ENCODE results near the gene CCL7. TPM values are rescaled to one million over a fixed set of nuclear protein-coding genes. Genes with fewer than 3 reads are reported as not detected.
A peak's percentile ranks its signal among the peaks of the same experiment; 100 is the strongest.

The CCL7 gene
- total RNA-seq, 4 donors from 2014 or later: not detected

GRCh38 chr17:34230342-34230741 lies 39.7 kb upstream of the CCL7 start:
- no peak for TF ChIP-seq POLR2A (IDR thresholded peaks at IDR 0.05)
- Histone ChIP-seq H3K36me3 (no peaks in the 10 kb centered on the region), H3K4me1 (peaks cover 7 to 22% (median 18%) of the 10 kb centered on the region in 4 donors), H3K27ac (no peak overlapping the region), H3K4me3 (no peak overlapping the region), H3K9me3 (peaks cover 0 to 3% (median 1%) of the 10 kb centered on the region in 4 donors), H3K27me3 (no peaks in the 10 kb centered on the region)
- WGBS, 2 donors: 41 to 81% methylated on average over 1 of the region's 1 CpG
- no peak for DNase-seq (ENCODE audit: low spot score in 2 of 2)

GRCh38 chr17:34234616-34235015 lies 35.4 kb upstream of the CCL7 start:
- Histone ChIP-seq H3K27me3 (no peaks in the 10 kb centered on the region), H3K36me3 (no peaks in the 10 kb centered on the region), H3K4me1 (peaks cover 7 to 63% (median 48%) of the 10 kb centered on the region in 4 donors), H3K9me3 (peaks cover 0 to 3% (median 0%) of the 10 kb centered on the region in 4 donors), H3K4me3 (no peak overlapping the region), H3K27ac (peak overlapping the region; percentile 41 to 92 (median 65))
- no peak for DNase-seq (ENCODE audit: low spot score in 2 of 2)
- WGBS, 2 donors: 78 to 80% methylated on average over 3 of the region's 3 CpGs
- TF ChIP-seq POLR2A (IDR thresholded peaks at IDR 0.05) (no peak), EP300 (IDR thresholded peaks at IDR 0.05) (no peak)

GRCh38 chr17:34235389-34236028 lies 34.5 kb upstream of the CCL7 start:
- Histone ChIP-seq H3K36me3 (no peaks in the 10 kb centered on the region), H3K27ac (peak overlapping the region; percentile 41 to 92 (median 65)), H3K27me3 (no peaks in the 10 kb centered on the region), H3K4me1 (peaks cover 7 to 72% (median 56%) of the 10 kb centered on the region in 4 donors), H3K4me3 (no peak overlapping the region), H3K9me3 (peaks cover 0 to under 1% (median 0%) of the 10 kb centered on the region in 4 donors)
- no peak for TF ChIP-seq POLR2A (IDR thresholded peaks at IDR 0.05)
- TF ChIP-seq EP300 (IDR thresholded peaks at IDR 0.05): peak; percentile 28 to 78
- 20 to 25% methylated on average over 6 of the region's 6 CpGs for WGBS, 2 donors
- DNase-seq (ENCODE audit: low spot score in 2 of 2): peak; percentile 61 to 70

- H3K27me3 ChIP-seq: no peaks in the 10 kb centered on the region
- TF ChIP-seq POLR2A (IDR thresholded peaks at IDR 0.05): no peak
- no peak for TF ChIP-seq CTCF (IDR thresholded peaks at IDR 0.05)
- TF ChIP-seq EP300 (IDR thresholded peaks at IDR 0.05): no peak
- no peaks in the 10 kb centered on the region for H3K9me3 ChIP-seq
- no peaks in the 10 kb centered on the region for H3K36me3 ChIP-seq
- no peak for DNase-seq (ENCODE audit: low spot score in 2 of 2)
- H3K4me1 ChIP-seq: peaks cover 7 to 81% (median 63%) of the 10 kb centered on the region in 4 donors
- WGBS, 2 donors: 70 to 71% methylated on average over 6 of the region's 6 CpGs
- no peak overlapping the region for H3K4me3 ChIP-seq
- H3K27ac ChIP-seq: peak overlapping the region in 2 of 4 donors; percentile 81 to 92
Measured at GRCh38 chr17:34236281-34236892, 33.6 kb upstream of the CCL7 start.

- H3K4me1 ChIP-seq: peaks cover 7 to 91% (median 66%) of the 10 kb centered on the region in 4 donors
Measured at GRCh38 chr17:34237458-34237857, 32.6 kb upstream of the CCL7 start.

GRCh38 chr17:34241062-34241461 lies 29.0 kb upstream of the CCL7 start:
- H3K4me1 ChIP-seq: peaks cover 0 to 75% (median 45%) of the 10 kb centered on the region in 4 donors
- WGBS, 2 donors: 13 to 14% methylated on average over 4 of the region's 4 CpGs
- DNase-seq (ENCODE audit: low spot score in 2 of 2): peak in 1 of 2 donors; percentile 30

More at GRCh38 chr17:34237458-34237857, 32.6 kb upstream of the CCL7 start:
- H3K9me3 ChIP-seq: no peaks in the 10 kb centered on the region
- 80 to 86% methylated on average over 3 of the region's 3 CpGs for WGBS, 2 donors
- TF ChIP-seq CTCF (IDR thresholded peaks at IDR 0.05) (no peak), EP300 (IDR thresholded peaks at IDR 0.05) (no peak), POLR2A (IDR thresholded peaks at IDR 0.05) (no peak)
- H3K27ac ChIP-seq: peak overlapping the region in 2 of 4 donors; percentile 81 to 92
- no peak overlapping the region for H3K4me3 ChIP-seq
- H3K27me3 ChIP-seq: no peaks in the 10 kb centered on the region
- no peak for DNase-seq (ENCODE audit: low spot score in 2 of 2)
- no peaks in the 10 kb centered on the region for H3K36me3 ChIP-seq

More at GRCh38 chr17:34241062-34241461, 29.0 kb upstream of the CCL7 start:
- Histone ChIP-seq H3K4me3 (no peak overlapping the region), H3K36me3 (no peaks in the 10 kb centered on the region), H3K9me3 (no peaks in the 10 kb centered on the region), H3K27ac (peak overlapping the region in 3 of 4 donors; percentile 7 to 68 (median 25)), H3K27me3 (no peaks in the 10 kb centered on the region)
- TF ChIP-seq POLR2A (IDR thresholded peaks at IDR 0.05) (no peak), EP300 (IDR thresholded peaks at IDR 0.05) (peak in 1 of 2 donors; percentile 45)

Measured in tibial nerve (tissue), 4 donors.